ENCODE results near the gene ROBO3. TPM values are rescaled to one million over a fixed set of nuclear protein-coding genes. Genes with fewer than 3 reads are reported as not detected.
A peak's percentile ranks its signal among the peaks of the same experiment; 100 is the strongest.

ROBO3 gene
- total and polyA plus RNA-seq, 2 of the 8 experiments (the other 6 are each of a cell fraction or from before 2014, with no cell fraction given) = 12.1 to 24.6 TPM

GRCh38 chr11:124865181-124865901, at the start of gene ROBO3 (continued):
- peak in 1 of 3 experiments; percentile 13; a peak in 1 of 4 replicates for TF ChIP-seq CTCF (IDR thresholded peaks at IDR 0.05; ENCODE audit: control extremely low read depth in 1 of 3, insufficient read depth in 1 of 3, low read depth in 1 of 3, low read length in 3 of 3)
- TF ChIP-seq BACH1 (IDR thresholded peaks at IDR 0.05; ENCODE audit: low read length) = no peak
- TF ChIP-seq POLR2A (IDR thresholded peaks at IDR 0.05; ENCODE audit: control extremely low read depth in 1 of 2, low read depth in 2 of 2, low read length in 2 of 2) = no peak
- TF ChIP-seq RNF2 (IDR thresholded peaks at IDR 0.05; ENCODE audit: borderline replicate concordance, low read depth, low read length, missing control alignments, poor library complexity, severe bottlenecking) = peak; percentile 94

Data from H1 (cell line).